ENCODE data around the gene TMEM108. TPM values are rescaled to one million over a fixed set of nuclear protein-coding genes. Genes with fewer than 3 reads are reported as not detected.

Gene TMEM108
- total RNA-seq, 1 donor, result not detected

DNA sequence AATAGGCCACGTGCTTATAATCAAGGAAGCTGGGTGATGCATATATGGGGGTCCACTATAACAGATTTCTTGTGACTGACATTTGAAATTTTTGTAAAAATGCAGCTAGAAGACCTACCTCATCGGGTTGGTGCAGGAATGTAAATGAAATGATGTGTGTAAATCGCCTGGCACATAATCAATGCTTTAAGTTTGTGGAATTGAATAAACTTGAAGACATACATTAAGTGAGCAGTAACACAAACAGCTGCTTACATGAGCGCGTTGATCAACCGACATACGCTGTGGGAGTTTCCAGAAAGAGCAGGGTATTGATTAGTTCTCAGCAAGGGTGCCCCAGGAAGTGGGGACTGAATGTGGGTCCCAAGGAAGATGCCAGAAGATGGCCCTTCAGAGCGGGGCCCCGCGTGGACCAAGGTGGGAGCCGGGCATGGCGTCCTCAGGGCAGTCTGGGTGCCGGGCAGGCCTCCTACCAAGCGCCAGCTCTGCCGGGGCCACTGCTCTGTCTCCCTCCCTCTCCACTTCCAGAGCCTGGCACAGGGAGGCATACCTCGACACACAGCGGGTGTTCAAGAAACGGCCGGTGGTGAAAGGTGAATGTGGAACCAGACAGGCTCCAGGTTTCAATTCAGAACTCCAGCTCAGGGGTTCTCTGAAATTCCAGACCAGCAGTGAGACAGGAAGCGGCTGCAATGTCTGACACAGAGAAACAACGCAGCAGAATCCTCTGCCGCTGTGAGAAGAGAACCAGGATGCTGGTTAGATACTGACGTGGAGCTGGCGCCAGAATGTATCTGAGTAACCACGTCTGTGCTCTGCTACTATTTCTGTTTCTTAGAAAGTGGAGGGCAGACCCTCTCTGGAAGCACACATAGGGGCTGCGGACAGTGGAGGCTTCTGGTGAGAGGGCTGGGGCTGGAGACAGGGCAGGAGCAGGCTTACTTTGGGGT lies 374.3 kb downstream of the TMEM108 start:
- peak; percentile 51 for DNase-seq (ENCODE audit: low read depth)
- TF ChIP-seq, protein P1, sequence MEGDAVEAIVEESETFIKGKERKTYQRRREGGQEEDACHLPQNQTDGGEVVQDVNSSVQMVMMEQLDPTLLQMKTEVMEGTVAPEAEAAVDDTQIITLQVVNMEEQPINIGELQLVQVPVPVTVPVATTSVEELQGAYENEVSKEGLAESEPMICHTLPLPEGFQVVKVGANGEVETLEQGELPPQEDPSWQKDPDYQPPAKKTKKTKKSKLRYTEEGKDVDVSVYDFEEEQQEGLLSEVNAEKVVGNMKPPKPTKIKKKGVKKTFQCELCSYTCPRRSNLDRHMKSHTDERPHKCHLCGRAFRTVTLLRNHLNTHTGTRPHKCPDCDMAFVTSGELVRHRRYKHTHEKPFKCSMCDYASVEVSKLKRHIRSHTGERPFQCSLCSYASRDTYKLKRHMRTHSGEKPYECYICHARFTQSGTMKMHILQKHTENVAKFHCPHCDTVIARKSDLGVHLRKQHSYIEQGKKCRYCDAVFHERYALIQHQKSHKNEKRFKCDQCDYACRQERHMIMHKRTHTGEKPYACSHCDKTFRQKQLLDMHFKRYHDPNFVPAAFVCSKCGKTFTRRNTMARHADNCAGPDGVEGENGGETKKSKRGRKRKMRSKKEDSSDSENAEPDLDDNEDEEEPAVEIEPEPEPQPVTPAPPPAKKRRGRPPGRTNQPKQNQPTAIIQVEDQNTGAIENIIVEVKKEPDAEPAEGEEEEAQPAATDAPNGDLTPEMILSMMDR (IDR thresholded peaks at IDR 0.05; ENCODE audit: insufficient read depth, low read length), result no peak

DNA sequence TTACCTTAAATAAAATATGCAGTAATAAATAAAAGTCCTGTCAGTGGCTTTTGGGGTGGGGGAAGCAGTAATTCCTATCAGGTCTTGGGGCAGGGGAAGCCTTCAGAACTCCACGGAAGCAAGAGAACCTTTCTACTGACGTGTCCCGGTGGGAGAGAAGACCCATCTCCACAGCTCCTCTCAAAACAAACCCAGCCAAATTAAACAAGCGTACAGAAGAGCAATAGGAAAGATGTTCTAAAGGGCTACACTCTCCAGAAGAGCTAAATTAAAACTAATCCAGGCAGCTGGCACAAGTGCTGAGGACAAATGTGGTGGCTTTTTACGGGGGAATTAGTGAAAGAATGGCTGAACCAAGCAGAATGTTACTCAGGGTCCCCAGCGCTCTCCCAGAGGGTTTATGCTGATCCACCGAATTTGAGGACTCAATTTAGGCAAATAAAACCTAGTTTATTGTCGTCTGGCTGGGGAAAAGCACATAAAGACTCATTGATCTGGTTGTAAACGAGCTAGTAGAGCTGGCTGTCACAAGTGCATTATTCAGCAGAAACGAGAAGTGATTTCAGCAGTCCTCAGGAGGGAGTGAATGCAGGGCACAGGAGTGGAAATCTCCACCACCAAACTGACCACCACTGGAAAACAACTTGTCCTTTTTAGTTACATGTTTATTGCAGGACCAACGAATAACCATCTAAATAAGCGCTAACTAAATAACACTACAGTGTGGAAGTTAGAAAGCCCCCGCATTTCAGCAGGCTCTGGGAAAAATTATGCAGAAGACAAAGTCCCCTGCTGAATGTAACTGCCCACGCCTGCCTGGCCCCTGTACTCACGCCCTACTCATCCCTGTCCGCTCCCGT lies 375.2 kb downstream of the TMEM108 start:
- TF ChIP-seq, protein P1 (IDR thresholded peaks at IDR 0.05; ENCODE audit: insufficient read depth, low read length), result no peak
- H3K4me3 ChIP-seq (ENCODE audit: low read depth, low read length), result no peak overlapping the region
- DNase-seq (ENCODE audit: low read depth), result peak; percentile 34

More for the DNA sequence above, 374.3 kb downstream of the TMEM108 start:
- H3K4me3 ChIP-seq (ENCODE audit: low read depth, low read length), result no peak overlapping the region

DNA sequence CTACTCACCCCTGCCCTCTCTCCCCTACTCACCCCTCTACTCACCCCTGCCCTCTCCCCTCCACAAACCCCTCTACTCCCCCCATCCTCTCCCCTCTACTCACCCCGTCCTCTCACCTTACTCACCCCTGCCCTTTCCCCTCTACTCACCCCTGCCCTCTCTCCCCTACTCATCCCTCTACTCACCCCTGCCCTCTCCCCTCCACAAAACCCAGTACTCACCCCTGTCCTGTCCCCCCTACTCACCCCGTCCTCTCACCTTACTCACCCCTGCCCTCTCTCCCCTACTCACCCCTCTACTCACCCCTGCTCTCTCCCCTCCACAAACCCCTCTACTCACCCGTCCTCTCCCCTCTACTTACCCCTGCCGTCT lies 375.8 kb downstream of the TMEM108 start:
- no peak for DNase-seq (ENCODE audit: low read depth)
- TF ChIP-seq, protein P1 (IDR thresholded peaks at IDR 0.05; ENCODE audit: insufficient read depth, low read length), result no peak
- H3K4me3 ChIP-seq (ENCODE audit: low read depth, low read length), result no peak overlapping the region

DNA sequence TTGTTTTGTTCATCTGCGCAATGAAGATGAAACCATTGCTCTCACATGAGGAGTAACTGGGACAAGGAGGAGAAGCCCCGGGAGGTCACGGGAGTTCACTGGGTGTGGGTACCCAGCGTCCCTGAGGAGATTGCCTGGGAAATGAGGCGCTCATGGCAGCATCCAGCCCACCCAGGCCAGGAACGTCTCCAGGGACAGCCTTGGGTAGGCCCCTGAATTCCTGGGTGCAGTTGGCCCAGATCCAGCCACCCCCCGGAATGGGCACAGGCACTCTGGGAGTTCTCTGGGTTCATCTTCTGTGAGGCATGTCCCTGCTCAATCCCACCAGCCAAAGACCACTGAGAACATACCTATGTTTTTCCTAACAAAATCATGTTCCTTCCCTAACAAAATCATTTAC lies 380.2 kb downstream of the TMEM108 start:
- TF ChIP-seq, protein P1 (IDR thresholded peaks at IDR 0.05; ENCODE audit: insufficient read depth, low read length), result no peak
- H3K4me3 ChIP-seq (ENCODE audit: low read depth, low read length), result no peak overlapping the region
- no peak for DNase-seq (ENCODE audit: low read depth)

DNA sequence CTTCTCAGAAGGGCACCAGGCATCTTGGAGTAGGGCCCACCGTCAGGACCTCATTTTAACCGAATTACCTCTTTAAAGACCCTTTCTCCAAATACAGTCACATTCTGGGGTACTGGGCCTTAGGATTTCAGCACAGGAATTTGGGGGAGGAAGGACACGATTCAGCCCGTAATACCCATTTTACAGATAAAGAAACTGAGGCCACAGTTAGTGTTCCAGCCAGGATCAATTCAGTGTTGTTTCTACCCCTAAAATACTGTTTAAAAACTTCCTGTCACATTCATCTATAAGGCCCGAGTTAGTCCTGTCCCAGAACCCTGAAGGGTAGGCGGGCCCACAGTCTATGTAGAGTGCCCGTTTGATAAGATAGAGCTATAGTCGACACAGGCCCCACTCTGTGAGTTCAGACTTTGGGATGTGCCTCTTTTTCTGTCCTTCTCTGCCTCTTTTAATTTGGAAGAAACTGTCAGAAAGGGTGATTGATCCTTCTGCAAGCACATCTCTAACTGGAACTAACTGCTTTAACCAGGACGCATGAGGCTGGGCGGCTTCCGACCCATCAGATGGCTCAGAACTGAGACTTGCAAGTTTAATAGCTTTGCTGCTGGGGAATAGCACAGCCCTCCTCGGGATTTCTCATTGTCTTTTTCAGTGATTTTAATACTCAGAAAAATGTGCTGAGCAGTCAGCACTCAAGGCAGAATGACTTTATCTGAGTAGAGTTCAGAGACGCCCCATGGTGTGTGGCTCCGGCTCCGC lies 381.1 kb downstream of the TMEM108 start:
- TF ChIP-seq, protein P1 (IDR thresholded peaks at IDR 0.05; ENCODE audit: insufficient read depth, low read length), result no peak
- H3K4me3 ChIP-seq (ENCODE audit: low read depth, low read length), result no peak overlapping the region
- no peak for DNase-seq (ENCODE audit: low read depth)

Data from fibroblast of the aortic adventitia (primary cell).